ENCODE data around the gene TCP11L1. TPM values are rescaled to one million over a fixed set of nuclear protein-coding genes. Genes with fewer than 3 reads are reported as not detected.
A peak's percentile ranks its signal among the peaks of the same experiment; 100 is the strongest.
"Not testable (repeated sequence)": the region's sequence is repeated elsewhere in the genome, so short reads cannot be mapped to it uniquely, and the experiment has no call there.

The TCP11L1 gene
- total and polyA plus RNA-seq, 8 donors = 2.5 to 46.1 (median 24.5) TPM

DNA sequence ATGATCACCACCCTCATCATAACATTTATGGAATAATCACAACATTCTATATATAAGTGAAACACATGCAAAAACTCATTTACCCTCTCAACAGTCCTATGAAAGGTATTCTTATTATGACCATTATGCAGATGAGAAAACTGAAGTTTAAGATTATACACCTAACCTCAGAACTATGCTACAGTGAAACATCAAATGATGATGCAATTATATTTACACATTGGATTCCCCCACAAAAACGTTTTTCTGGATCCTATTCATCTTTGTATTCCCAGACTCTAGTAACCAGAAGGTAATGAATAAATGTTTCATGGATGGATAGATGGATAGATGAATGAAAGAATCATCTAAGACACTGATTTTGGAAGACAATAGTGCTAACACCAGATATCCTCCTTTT lies 54.8 kb downstream of the TCP11L1 start:
- no peaks in the 10 kb centered on the region for H3K9me3 ChIP-seq
- no peak for DNase-seq
- no peaks in the 10 kb centered on the region for H3K27me3 ChIP-seq
- intact Hi-C loops (cut with DNase I; ENCODE audit: low total_unique reads) = no loop called here
- peaks cover 0 to 5% (median 0%) of the 10 kb centered on the region in 4 donors for H3K4me1 ChIP-seq
- 34 to 49% (median 38%) methylated on average over 1 of the region's 1 CpG for WGBS, 5 donors
- H3K4me3 ChIP-seq = no peak overlapping the region
- no peak overlapping the region for H3K27ac ChIP-seq
- TF ChIP-seq, protein P1, sequence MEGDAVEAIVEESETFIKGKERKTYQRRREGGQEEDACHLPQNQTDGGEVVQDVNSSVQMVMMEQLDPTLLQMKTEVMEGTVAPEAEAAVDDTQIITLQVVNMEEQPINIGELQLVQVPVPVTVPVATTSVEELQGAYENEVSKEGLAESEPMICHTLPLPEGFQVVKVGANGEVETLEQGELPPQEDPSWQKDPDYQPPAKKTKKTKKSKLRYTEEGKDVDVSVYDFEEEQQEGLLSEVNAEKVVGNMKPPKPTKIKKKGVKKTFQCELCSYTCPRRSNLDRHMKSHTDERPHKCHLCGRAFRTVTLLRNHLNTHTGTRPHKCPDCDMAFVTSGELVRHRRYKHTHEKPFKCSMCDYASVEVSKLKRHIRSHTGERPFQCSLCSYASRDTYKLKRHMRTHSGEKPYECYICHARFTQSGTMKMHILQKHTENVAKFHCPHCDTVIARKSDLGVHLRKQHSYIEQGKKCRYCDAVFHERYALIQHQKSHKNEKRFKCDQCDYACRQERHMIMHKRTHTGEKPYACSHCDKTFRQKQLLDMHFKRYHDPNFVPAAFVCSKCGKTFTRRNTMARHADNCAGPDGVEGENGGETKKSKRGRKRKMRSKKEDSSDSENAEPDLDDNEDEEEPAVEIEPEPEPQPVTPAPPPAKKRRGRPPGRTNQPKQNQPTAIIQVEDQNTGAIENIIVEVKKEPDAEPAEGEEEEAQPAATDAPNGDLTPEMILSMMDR (IDR thresholded peaks at IDR 0.05) = no peak
- TF ChIP-seq EP300 (IDR thresholded peaks at IDR 0.05) (no peak), POLR2A (IDR thresholded peaks at IDR 0.05) (no peak), POLR2AphosphoS5 (IDR thresholded peaks at IDR 0.05) (no peak)
- peaks cover 21 to 67% (median 55%) of the 10 kb centered on the region in 4 donors for H3K36me3 ChIP-seq

GRCh38 chr11:33103836-33104235 lies 64.5 kb downstream of the TCP11L1 start:
- TF ChIP-seq, protein P1 (IDR thresholded peaks at IDR 0.05) = no peak
- no peak for TF ChIP-seq POLR2A (IDR thresholded peaks at IDR 0.05)
- no peak for TF ChIP-seq EP300 (IDR thresholded peaks at IDR 0.05)
- TF ChIP-seq POLR2AphosphoS5 (IDR thresholded peaks at IDR 0.05) = no peak
- Histone ChIP-seq H3K4me3 (no peak overlapping the region), H3K9me3 (no peaks in the 10 kb centered on the region), H3K27ac (no peak overlapping the region), H3K4me1 (no peaks in the 10 kb centered on the region), H3K27me3 (no peaks in the 10 kb centered on the region), H3K36me3 (peaks cover 6 to 85% (median 76%) of the 10 kb centered on the region in 4 donors)
- no peak for DNase-seq
- intact Hi-C loops (cut with DNase I; ENCODE audit: low total_unique reads) = no loop called here

DNA sequence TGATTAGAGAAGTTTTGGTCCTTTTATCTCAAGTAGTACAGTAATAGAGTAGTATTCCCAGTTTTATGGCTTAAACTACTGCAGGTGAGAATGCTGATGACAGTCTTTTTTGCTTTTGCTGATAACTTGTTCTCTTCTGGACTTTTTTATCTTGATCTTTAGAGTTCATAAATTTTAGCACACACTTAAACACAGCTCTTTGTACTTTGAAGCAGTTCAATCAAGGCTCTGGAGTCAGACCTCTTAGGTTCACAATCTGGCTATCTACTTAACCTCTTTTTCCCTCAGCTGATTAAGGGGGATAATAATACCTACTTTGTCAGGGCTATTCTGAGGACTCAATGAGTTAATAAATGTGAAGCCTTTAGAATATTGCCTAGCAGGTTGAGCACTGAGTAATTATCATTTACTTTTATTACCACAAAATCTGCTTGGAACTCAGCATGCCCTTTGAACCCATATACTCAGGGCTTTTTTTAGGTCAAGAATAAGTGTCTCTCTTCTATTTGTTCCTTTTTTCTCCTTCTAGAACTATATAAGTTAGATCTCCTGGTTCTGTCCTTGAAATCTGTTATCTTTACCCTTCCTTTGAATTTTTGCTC lies 70.0 kb downstream of the TCP11L1 start:
- DNase-seq = no peak
- H3K36me3 ChIP-seq = peaks cover 0 to 30% (median 22%) of the 10 kb centered on the region in 4 donors
- TF ChIP-seq POLR2AphosphoS5 (IDR thresholded peaks at IDR 0.05) = no peak
- TF ChIP-seq EP300 (IDR thresholded peaks at IDR 0.05) = no peak
- no peak overlapping the region for H3K27ac ChIP-seq
- H3K9me3 ChIP-seq = no peaks in the 10 kb centered on the region
- H3K27me3 ChIP-seq = no peaks in the 10 kb centered on the region
- no peak overlapping the region for H3K4me3 ChIP-seq
- no peaks in the 10 kb centered on the region for H3K4me1 ChIP-seq
- intact Hi-C loops (cut with DNase I; ENCODE audit: low total_unique reads) = no loop called here

- intact Hi-C loops (cut with DNase I; ENCODE audit: low total_unique reads) = no loop called here
- Histone ChIP-seq H3K27ac (no peak overlapping the region), H3K9me3 (no peaks in the 10 kb centered on the region), H3K36me3 (peaks cover 0 to 23% (median 15%) of the 10 kb centered on the region in 4 donors), H3K27me3 (no peaks in the 10 kb centered on the region), H3K4me1 (no peaks in the 10 kb centered on the region), H3K4me3 (no peak overlapping the region)
- 29 to 55% (median 38%) methylated on average over 1 of the region's 1 CpG for WGBS, 5 donors
- DNase-seq = peak in 1 of 2 donors; percentile 12
- TF ChIP-seq EP300 (IDR thresholded peaks at IDR 0.05) (no peak), POLR2A (IDR thresholded peaks at IDR 0.05) (no peak), POLR2AphosphoS5 (IDR thresholded peaks at IDR 0.05) (no peak)
- TF ChIP-seq, protein P1 (IDR thresholded peaks at IDR 0.05) = no peak
Observed at GRCh38 chr11:33110083-33110482, 70.7 kb downstream of the TCP11L1 start.

DNA sequence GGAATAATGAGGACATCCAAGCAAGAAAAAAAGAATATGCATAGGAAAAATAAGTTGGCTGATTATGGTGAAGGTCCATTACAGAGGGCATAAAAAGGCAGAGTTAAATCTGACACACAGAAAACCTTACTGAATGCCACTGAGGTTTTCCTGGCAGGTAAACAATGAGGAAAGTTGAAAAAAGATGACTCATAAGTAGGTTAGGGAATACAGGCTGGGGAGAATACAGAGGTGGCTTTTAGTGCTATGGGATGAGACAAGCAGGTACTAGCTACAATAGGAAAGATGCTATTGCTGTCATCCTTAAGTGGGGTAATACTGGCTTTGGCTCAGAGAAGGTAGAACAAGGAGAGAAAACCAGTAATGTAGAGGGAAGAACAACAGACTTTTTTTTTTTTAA lies 77.2 kb downstream of the TCP11L1 start:
- H3K9me3 ChIP-seq = no peaks in the 10 kb centered on the region
- DNase-seq = peak in 1 of 2 donors; percentile 35
- H3K27me3 ChIP-seq = no peaks in the 10 kb centered on the region
- intact Hi-C loops (cut with DNase I; ENCODE audit: low total_unique reads) = no loop called here
- H3K4me3 ChIP-seq = no peak overlapping the region
- no peaks in the 10 kb centered on the region for H3K36me3 ChIP-seq
- peaks cover 0 to 21% (median 4%) of the 10 kb centered on the region in 4 donors for H3K4me1 ChIP-seq
- no peak overlapping the region for H3K27ac ChIP-seq
- TF ChIP-seq EP300 (IDR thresholded peaks at IDR 0.05) = no peak
- TF ChIP-seq POLR2A (IDR thresholded peaks at IDR 0.05) = no peak

- intact Hi-C loops (cut with DNase I; ENCODE audit: low total_unique reads); DNase-seq; H3K27ac ChIP-seq; H3K4me3 ChIP-seq; H3K9me3 ChIP-seq; H3K27me3 ChIP-seq; H3K36me3 ChIP-seq: not testable (repeated sequence)
- peaks cover 0 to 21% (median 4%) of the 10 kb centered on the region in 4 donors for H3K4me1 ChIP-seq
- WGBS, 5 donors = 92 to 100% (median 95%) methylated on average over 1 of the region's 1 CpG
Observed at GRCh38 chr11:33122696-33123095, 83.3 kb downstream of the TCP11L1 start.
